Activated CD4-positive, CD25-positive, alpha-beta regulatory T cell (primary cell): Measurements from ENCODE around the gene ADAM33.

Experiments used
- DNase-seq, 4 experiments: peaks; one replicate each; lab custom pipeline; 2025; lab: John Stamatoyannopoulos, UW

The ADAM33 gene

GRCh38 chr20:3686421-3686820 is 4.6 kb upstream of the ADAM33 start:
- DNase-seq = no peak

GRCh38 chr20:3685341-3685740 is 3.5 kb upstream of the ADAM33 start:
- DNase-seq = no peak

- no peak for DNase-seq
These were observed 369 bp downstream of the ADAM33 start for GRCh38 chr20:3681352-3681930.

GRCh38 chr20:3680701-3681351 is 984 bp downstream of the ADAM33 start:
- no peak for DNase-seq

GRCh38 chr20:3679749-3680700 is 1.8 kb downstream of the ADAM33 start:
- DNase-seq = no peak

- DNase-seq = no peak
These were observed 2.7 kb downstream of the ADAM33 start for GRCh38 chr20:3678856-3679720.

- DNase-seq = no peak
These were observed 3.6 kb downstream of the ADAM33 start for GRCh38 chr20:3678198-3678597.

- no peak for DNase-seq
These were observed 4.1 kb downstream of the ADAM33 start for GRCh38 chr20:3677733-3678132.

- DNase-seq = no peak
These were observed 6.6 kb downstream of the ADAM33 start for GRCh38 chr20:3674995-3675900.

GRCh38 chr20:3674447-3674846 is 7.4 kb downstream of the ADAM33 start:
- DNase-seq = no peak

- DNase-seq = no peak
These were observed 8.4 kb downstream of the ADAM33 start for GRCh38 chr20:3673221-3674070.

GRCh38 chr20:3672547-3673171 is 9.2 kb downstream of the ADAM33 start:
- no peak for DNase-seq

- no peak for DNase-seq
These were observed 9.7 kb downstream of the ADAM33 start for GRCh38 chr20:3671986-3672546.

- no peak for DNase-seq
These were observed 10.9 kb downstream of the ADAM33 start for GRCh38 chr20:3670945-3671344.

GRCh38 chr20:3670511-3670910 is 11.3 kb downstream of the ADAM33 start:
- DNase-seq = no peak

- DNase-seq = no peak
These were observed 12.0 kb downstream of the ADAM33 start for GRCh38 chr20:3669710-3670367.

- no peak for DNase-seq
These were observed 14.3 kb downstream of the ADAM33 start for GRCh38 chr20:3667434-3668037.

- DNase-seq = no peak
These were observed 18.0 kb downstream of the ADAM33 start for GRCh38 chr20:3663858-3664257.
